HS-27A (cell line): ENCODE data around the gene JCHAIN.
"Not testable (repeated sequence)": the region's sequence is repeated elsewhere in the genome, so short reads cannot be mapped to it uniquely, and the experiment has no call there.

Experiments used
- DNase-seq: peaks from one replicate; pipeline ENCODE4 v3.0.0-alpha.2; 2012; ENCODE audit warnings: low read depth, missing footprints

The JCHAIN gene

DNA sequence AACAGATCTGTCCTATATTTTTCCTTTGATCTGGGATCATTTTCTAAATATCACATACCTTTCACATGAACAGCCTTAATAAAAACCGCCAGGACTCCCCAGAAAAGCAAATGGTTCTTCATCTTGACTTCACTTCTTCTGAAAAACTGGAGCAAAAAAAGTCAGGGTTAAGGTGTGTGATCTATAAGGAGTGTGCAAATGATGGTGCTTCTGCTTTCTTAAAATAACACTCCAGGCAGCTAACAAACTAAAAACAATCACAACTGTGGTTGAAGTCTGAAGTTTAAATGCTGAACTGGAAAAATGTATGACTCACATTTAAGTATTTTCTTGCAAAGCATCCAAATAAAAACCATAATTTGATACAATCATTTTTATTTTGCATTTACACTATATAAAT, at the start of gene JCHAIN:
Gene JCHAIN, minus strand, starts transcription at position 140 of the 400 bp plus-strand sequence. Its CDS starts 18 bp downstream, at position 122.
- no peak for DNase-seq

DNA sequence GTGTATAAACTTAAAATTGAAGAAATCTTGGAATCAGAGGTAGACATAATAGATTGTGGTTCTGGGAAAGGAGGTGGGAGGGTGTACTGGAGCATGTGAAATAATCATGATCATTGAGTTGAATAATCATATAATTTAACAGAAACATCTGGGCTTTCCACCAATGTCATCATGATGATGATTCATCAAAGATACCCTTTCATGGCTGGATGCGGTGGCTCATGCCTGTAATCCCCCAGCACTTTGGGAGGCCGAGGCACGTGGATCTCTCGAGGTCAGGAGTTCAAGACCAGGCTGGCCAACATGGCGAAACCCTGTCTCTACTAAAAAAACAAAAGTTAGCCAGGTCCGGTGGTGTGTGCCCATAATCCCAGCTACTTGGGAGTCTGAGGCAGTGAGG, 48.8 kb upstream of the JCHAIN start:
- DNase-seq, result no peak

DNA sequence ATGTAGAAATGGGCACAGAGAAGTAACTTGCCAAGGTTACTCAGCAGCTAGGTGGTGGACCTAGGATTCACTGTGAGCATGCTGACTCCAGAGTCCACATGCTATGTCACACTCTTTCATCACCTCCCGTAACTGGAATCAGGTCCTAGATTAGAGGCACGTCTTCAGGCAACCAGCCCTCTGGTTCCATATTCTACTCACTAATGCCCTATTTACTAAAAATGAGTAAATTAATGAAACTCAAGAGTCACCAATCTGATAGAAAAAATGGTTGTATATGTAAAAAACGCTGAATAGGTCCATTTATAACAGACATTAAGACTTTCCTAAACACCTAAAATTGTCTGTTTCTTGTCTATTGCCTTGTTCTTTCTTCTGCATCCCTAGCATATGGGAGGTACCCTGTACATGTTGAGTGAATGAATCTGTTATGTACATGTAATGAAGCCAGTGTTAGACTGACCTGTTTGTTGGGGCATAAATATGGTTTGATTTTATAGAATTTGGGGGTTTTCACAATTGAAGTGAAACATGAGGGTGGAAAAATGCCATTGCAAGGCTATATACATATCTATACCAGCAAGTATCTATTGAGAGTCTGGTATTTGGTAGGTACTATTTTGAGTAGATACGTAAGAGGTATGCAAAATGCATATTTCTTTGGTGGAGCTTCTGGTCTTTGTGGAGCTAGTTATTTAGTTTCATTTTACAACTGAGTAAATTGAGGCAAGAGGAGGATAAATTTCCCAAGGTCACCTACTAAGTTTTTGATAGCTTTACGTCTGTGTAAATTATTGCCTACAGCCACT, 48.0 kb upstream of the JCHAIN start:
- no peak for DNase-seq

DNA sequence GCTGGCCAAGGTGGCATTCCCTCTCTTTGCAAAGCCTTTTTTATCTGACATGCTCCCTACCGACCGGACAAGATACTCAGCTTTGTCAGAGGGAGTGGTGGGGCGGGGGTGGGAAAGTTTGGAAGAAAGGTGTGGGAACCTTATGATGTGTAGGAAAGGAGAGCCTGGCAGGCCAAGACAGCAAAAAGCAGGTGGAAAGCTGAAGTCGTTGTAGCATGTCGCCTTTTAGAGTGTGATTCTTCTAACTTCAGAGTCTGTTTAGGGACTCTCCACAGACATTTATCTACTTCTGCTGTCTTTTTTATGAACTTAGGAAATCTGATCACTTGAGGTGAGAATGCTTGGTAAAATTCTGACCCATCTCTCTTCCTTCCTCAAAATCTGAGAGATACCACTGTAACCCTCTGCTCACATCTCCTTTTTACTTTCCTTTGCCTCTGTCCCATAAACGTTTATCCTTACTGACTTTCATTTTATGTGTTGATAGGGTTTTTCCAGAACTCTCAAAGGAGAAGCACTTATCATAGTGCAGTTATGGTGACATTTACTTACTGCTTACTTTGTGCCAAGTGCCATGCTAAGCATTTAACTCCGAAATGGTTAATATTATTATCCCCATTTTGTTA, 47.3 kb upstream of the JCHAIN start:
- DNase-seq, result no peak

DNA sequence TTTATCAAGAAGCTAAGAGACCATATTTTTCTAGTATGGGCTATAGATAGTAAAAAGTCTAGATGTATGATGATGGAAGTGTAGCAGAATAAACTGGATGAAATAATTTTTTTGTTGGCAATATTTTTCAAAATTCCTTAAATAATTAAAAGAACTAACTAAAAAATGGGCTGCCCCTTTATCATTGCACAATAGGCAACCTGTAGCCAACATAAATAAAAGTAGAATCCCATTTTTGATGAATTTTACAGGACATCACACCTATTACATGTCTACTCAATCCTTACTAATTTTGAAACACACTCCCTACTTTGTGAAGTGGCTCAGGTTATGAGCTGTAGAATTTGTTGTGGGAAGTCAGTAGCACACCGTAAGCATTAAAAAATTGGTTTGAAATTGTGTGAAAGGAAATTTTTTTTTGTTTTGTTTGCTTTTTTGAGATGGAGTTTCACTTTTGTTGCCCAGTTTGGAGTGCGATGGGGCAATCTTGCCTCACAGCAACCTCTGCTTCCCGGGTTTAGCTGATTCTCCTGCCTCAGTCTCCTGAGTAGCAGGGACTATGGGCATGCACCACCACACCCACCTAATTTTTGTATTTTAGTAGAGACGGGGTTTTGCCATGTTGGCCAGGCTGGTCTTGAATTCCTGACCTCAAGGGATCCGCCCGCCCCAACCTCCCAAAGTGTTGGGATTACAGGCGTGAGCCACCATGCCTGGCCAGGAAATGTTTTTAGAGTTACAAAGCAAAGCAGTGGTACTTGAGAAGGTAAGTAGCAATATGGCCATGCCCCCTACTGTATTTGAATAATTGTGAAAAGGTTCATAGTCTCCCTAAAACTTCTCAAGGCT, 46.5 kb upstream of the JCHAIN start:
- DNase-seq, result no peak

DNA sequence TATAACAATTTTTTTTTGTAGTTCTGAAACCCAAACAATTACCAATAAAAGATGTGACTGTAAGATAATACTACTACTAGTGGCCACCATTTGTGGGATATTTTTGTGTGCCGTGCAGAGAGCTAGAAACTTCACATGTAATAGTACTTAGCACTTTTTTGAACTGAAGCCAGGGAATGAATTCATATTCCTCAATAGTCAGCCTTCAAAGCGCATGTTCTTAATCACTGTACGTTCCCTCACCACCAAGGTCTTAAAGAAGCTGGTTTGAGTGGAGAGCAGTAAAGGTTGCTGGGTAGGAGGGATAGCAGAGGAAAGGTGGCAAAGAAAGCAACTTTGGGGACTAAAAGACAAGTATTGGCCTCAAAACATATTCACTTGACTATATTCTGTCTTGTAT, 45.8 kb upstream of the JCHAIN start:
- no peak for DNase-seq

DNA sequence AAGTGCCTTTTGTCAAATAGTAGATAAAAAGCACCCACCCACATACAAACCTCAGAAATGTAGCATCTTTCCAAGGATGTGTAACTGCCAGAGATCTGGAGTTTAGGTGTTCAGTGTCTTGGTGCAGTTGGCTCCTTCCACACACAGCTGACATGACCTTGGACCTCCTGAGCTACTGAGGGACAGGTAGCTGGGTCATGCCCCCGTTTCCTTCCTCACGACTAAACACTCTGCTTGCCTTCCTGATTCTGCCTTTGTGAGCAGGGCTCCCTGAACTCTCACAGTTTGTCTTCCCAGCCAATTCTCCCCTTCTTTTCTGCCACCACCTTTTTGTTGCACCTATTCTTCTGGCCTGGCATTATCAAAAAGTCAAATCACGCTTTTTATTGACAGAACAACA, 45.3 kb upstream of the JCHAIN start:
- no peak for DNase-seq

DNA sequence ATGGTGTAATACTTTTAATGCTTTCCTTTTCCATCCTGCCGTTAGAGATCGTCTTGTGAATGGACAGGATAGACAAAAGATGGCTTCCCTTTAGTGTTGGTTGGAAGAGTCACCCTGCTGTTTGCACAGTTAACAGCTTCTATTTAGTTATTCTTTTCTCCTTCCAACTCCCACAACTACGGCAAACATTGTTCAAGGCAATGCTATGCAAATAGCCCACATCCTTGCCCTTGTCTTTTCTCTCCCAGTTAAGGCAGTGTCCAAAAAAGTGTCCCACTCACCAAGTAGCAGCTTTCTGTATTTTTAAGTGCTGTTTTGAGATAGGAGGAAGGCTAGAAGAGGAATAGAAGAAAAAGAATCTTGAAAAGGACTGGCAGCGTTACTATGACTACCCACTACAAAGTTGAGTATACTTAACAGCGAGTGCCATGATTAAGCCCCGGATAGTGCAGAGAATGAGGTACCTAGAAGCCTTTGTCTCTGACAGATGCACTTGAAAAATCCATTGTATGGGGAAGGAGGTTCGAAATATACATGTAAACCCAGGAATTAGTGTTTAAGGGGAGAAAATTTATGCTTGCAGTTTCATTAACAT, 43.4 kb upstream of the JCHAIN start:
- DNase-seq, result no peak

DNA sequence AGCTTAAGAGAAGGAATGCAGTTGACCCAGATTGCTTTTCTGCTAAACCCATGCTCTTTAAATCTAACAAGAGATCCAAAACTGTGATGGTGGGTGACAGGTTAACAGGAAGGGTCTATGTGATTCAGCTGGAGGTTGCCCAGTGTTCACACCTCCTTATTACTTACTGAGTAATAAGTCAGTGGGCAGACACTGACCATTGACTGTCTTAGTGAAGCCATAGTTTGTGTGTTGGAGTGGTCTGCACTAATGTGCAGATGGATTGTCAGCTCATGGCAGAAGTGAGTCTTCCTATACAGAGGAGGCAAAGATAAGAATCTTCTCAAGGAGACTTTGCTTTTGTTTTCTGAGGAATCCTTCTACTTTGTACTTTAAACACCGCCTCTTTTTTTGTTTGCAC, 40.2 kb upstream of the JCHAIN start:
- DNase-seq, result no peak

DNA sequence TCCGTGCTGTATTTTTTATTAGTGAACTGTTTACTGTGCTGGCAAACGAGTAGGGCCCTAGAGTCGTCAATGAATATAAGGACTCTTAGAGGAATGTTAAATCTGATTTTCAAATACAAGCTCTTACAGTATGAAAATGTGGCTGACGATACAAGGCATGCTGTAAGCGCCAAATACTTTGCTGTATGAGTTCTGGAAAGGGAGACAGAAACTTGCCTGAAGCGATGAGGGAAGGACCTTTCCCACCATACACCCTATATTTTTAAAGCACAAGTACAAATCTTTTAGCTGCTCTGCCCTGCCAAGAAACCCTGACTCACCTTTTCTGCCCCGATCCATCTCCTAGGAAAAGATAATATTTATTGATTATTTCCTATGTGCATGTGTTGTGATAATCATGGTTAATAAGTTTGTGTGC, 39.7 kb upstream of the JCHAIN start:
- no peak for DNase-seq

DNA sequence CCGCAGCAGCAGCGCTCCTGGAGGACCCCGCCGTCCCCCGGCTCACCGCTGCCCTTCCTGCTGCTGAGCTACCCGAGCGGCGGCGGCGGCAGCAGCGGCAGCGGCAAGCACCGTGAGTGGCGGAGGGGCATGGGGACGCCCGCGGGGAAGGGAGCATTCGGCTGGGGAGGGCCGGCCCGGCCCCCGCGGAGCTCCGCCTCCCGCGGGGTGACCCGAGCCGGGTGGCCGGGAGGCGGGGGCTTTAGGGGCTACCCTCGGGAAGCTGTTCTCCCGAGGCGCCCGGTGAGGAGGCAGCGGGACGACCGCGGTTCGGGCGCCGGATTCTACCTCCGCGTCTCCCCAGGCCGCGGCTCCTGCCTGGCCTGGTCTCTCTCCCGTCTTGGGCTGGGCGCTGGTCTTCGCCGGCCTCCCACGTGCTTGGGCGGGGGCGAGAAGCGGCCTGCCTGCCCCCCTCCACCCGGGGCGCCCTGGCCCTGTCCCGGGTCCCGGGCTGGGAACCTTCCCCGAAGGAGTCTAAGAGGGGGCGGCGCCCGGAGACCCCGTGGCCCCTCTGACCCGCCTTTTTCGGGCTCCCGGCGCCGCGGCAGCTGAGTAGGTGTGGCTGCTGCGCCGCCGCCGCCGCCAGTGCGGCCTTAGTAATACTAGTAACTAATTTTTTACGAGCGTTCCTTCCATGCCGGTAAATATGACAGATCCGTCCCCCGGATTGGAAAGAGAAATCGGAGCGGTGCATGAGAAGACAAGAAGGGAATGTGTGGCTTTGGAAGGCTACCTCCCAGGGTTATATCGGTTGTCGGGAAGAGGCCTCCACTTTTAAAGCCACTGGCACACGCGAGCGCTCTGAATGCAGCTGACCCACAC, 39.1 kb upstream of the JCHAIN start:
- peak; percentile 52 for DNase-seq

DNA sequence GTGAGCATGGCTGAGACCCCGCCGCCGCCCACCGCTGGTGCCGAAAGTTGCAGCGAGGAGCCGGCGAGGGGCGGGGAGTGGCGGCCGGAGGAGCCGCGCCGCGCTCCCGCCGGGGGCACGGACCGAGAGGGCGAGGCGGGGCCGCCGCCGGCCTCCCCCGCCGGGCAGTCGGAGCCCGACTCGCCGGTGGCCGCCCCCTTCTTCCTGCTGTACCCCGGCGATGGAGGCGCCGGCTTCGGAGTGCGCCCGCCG, 38.5 kb upstream of the JCHAIN start:
- no peak for DNase-seq

DNA sequence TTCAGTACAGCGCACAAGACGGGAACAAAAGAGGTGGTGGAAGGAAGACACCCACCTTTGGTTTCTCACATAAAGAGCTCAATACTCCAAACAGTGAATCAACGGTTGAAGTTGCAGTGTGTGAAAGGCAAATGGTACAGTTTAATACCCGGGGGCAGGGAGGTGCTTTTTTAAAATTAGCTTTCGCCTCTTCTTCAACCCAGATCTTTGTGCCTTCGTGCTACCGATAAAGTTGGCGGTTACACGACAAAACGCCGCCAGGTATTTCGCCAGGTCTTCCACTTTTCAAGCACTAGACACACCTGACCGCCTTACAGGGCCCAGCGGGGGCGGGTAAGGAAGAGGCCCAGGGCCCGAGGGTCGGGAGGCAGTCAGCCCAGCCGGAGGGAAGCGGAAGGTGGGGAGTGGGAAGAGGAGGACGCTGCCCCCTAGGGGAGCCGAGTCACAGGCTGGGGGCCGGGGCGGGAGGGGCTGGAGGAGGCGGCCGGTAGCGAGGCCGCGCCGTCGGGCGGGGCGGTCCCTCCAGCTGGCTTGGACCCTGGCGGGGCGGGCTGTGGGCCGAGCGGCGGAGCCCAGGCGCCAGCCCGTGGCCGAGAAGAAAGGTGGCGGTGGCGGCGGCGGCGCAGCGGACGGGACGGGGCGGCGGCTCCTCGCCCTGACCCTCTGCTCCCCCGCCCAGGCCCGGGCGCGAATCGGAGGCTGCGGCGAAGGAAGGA, 38.1 kb upstream of the JCHAIN start:
- peak; percentile 23 for DNase-seq

DNA sequence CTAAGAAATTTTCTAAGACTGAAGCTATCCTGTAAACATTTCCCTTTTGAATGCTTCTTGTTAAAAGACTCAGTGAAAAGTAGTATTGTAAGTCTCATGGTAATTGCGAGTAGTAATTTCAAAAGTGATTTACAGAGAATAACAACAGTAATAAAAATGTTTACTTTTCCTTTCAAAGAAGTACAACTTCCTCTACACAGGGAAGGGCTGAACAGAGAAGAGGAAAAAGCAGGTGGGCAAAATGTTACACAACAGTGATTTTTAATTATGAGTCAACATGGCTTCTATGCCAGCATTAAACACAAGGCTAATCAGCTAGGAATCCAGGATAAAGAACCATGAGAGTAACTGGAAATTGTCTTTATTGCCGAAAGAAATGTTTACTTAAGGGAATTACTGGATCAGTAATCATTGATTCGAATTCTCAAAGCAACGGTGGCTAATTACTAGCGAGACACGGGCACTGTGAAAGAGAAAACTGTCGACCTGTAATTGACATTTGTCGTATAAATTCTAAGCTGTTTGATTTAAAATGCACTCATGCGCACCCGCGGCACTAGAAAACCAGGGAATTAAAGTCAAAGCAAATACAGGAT, 37.4 kb upstream of the JCHAIN start:
- DNase-seq, result peak; percentile 5

DNA sequence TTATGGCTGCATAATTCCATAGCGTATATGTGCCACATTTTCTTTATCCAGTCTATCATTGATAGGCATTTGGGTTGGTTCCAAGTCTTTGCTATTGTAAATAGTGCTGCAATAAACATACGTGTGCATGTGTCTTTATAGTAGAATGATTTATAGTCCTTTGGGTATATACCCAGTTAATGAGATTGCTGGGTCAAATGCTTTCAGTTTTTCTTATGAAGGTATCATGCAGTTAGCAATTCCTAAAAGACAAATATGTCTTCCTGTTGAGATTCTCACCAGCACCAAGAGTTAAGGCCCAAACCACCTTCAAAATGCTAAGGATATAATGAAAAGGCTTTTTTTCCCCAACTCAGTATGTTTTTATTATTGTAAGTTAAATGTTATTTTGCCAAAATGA, 36.3 kb upstream of the JCHAIN start:
- not testable (repeated sequence) for DNase-seq

DNA sequence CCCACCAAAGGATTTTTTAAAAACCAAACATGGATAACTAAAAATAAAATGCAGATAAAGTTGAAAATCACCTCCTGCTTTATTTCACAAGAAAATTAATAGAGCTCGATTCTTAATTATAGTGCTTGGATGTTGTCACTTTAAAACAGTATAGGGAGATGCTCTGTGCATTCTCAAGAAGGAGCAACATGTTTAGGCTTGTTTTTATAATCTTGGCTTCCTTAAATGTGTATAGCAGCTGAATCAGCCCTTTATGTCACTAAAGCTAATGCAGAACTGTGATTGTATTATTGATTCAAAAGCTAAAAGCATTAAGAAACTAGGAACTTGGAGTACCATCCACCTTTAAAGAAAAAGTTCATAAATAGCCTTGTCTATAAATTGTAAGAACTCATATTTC, 35.0 kb upstream of the JCHAIN start:
- no peak for DNase-seq

DNA sequence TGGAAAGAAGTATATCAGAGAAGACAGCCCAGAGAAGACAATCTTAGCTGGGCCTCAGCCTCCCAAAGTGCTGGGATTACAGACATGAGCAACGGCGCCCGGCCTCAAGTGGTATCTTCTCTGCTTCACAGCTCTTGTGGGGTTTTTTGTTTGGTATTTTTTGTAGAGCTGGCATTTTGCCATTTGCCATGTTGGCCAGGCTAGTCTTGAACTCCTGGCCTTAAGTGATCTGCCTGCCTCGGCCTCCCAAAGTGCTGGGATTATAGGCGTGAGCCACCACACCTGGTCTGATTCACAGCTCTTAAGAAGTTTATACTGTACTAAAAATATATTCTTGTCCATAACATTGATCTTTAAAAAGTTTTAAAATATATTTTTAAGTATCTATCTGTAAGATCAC, 34.4 kb upstream of the JCHAIN start:
- DNase-seq, result no peak

DNA sequence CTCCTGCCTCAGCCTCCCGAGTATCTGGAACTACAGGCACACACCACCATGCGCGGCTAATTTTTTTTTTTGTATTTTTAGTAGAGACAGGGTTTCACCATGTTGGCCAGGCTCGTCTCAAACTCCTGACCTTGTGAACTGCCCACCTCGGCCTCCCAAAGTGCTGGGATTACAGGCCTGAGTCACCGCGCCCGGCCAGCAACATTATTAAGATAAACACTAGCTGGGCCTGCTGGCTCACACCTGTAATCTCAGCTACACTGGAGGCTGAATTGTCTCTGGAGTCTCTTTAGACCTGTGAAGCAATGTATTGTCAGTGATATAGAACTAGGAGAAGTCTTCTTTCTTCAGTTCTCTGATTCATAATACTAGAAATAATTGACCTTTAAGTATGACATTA, 32.1 kb upstream of the JCHAIN start:
- DNase-seq, result not testable (repeated sequence)

DNA sequence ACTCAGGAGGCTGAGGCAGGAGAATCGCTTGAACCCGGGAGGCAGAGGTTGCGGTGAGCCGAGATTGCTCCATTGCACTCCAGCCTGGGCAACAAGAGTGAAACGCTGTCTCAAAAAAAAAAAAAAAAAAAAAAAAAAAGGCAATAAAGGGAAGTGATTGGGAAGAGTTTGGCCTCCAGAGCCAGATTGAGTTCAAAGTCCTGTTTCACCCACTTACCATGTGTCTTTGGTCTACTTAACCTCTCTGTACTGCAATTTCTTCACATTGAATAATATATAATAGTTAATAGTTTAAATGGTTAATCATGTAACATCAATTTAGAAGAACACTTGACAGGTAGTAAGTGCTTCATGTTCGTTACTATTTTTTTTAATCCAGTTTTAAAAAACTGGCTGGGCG, 28.3 kb upstream of the JCHAIN start:
- DNase-seq, result not testable (repeated sequence)

DNA sequence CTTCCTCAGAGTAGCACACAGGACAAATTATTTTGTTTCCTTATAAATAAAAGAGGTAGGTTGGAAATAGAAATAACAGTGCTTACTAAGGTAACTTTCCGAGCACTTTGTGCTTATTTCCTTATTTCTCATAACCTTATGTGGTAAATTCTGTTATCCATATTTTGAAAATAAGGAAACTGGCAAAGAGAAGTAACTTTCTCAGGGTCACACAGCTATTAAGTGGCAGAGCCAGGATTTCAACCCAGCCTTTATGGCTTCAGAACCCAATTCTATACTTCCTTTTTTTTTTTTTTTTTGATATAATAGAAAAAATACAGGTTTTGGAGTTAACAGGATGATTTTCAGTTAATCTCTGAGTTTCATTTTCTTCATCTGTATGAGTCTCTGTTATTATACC, 25.4 kb upstream of the JCHAIN start:
- no peak for DNase-seq

DNA sequence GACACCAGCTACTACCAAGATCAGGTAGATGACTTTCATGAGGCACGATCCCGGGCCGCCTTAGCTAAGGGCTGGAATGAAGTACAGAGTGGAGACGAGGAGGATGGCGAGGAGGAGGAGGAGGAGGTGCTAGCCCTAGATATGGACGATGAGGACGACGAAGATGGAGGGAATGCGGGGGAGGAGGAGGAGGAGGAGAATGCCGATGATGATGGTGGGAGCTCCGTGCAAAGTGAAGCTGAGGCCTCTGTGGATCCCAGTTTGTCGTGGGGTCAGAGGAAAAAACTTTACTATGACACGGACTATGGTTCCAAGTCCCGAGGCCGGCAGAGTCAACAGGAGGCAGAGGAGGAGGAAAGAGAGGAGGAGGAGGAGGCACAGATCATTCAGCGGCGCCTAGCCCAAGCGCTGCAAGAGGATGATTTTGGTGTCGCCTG, 22.5 kb upstream of the JCHAIN start:
- no peak for DNase-seq
